HepG2 (cell line): Measurements from ENCODE around the gene PRKCB. TPM values are rescaled to one million over a fixed set of nuclear protein-coding genes. Genes with fewer than 3 reads are reported as not detected.

ENCODE experiments used
- ATAC-seq: fragments of 200-7000 bp; cut with Tn5 transposase; 3 replicates; pipeline ENCODE4 v1.9.1; 2020; ENCODE audit warnings: mild to moderate bottlenecking, moderate library complexity
- BruUV-seq: library from RNA; stranded (reverse); fragments of 400-500 nt; replicated peaks from 2 replicates; lab custom pipeline; 2021; lab: Mats Ljungman, UMichigan
- CTCF ChIA-PET: fragments of 300-600 bp; formaldehyde crosslinking; extraction: SDS; loops from one replicate; lab custom pipeline; 2021; ENCODE audit warnings: low total read pairs, inconsistent platforms, low intra/inter-chr PET ratio; lab: Yijun Ruan, JAX
- POLR2A ChIA-PET: fragments of 350-600 bp; sonication (Branson Sonifier 250); formaldehyde crosslinking; loops from one replicate; lab custom pipeline; 2020; ENCODE audit warnings: antibody characterized with exemption, inconsistent platforms; lab: Yijun Ruan, JAX
- DNase-seq: peaks from one replicate; pipeline ENCODE4 v3.0.0-alpha.2; 2015; ENCODE audit warnings: low spot score
- FAIRE-seq: peaks from 3 replicates; lab custom pipeline; 2011; peaks lifted over from hg19 to GRCh38; lab: Jason Lieb, UNC
- H2AFZ ChIP-seq: one replicate; pipeline ENCODE4 v1.6.1; 2011; ENCODE audit warnings: low read length, inconsistent platforms
- H3K27ac ChIP-seq: fragments of 300-600 bp; 3 replicates; pipeline ENCODE4 v1.8.0; 2011; ENCODE audit warnings: mixed run types, mild to moderate bottlenecking, mixed read lengths, low read length, inconsistent platforms; ENCODE audit not compliant: insufficient read depth; ENCODE audit errors: extremely low read length
- H3K27me3 ChIP-seq, 2 experiments: fragments of 200-600 bp in 1 of 2; 2 replicates in 1 of 2; 3 replicates in 1 of 2; pipeline versions ENCODE4 v1.6.0 to v1.8.0; 2011; ENCODE audit warnings: low read length in 2 of 2, mild to moderate bottlenecking in 2 of 2, moderate library complexity in 2 of 2, inconsistent platforms in 1 of 2; ENCODE audit not compliant: insufficient read depth in 2 of 2, control insufficient read depth in 1 of 2
- H3K36me3 ChIP-seq, 2 experiments: fragments of 200-600 bp in 1 of 2; replicated peaks in 1 of 2; 2 replicates in 1 of 2; 3 replicates in 1 of 2; pipeline versions ENCODE4 v1.5.1 to v1.8.0; 2011; ENCODE audit warnings: low read length in 2 of 2, inconsistent platforms in 1 of 2; ENCODE audit not compliant: insufficient read depth in 2 of 2, control insufficient read depth in 1 of 2
- H3K4me1 ChIP-seq: 2 replicates; pipeline ENCODE4 v1.5.1; 2012; ENCODE audit warnings: low read length, inconsistent platforms; ENCODE audit not compliant: insufficient read depth
- H3K4me2 ChIP-seq: 2 replicates; pipeline ENCODE4 v1.6.0; 2011; ENCODE audit warnings: low read depth, low read length, inconsistent platforms
- H3K4me3 ChIP-seq, 3 experiments: fragments of 200-600 bp in 1 of 3; sonication (generic), shearing (Covaris generic) in 1 of 3; replicated peaks in 1 of 3; 2 replicates each; pipeline ENCODE4 v1.5.1; 2011 to 2016; ENCODE audit warnings: low read length in 3 of 3, inconsistent platforms in 2 of 3, low read depth in 2 of 3, mild to moderate bottlenecking in 2 of 3, control low read depth in 1 of 3, mixed read lengths in 1 of 3; ENCODE audit not compliant: insufficient read depth in 1 of 3
- H3K79me2 ChIP-seq: one replicate; pipeline ENCODE4 v1.6.1; 2011; ENCODE audit warnings: low read length, inconsistent platforms; ENCODE audit not compliant: insufficient read depth
- H3K9ac ChIP-seq: 2 replicates; pipeline ENCODE4 v1.6.0; 2011; ENCODE audit warnings: mild to moderate bottlenecking, low read depth, low read length, inconsistent platforms; ENCODE audit not compliant: insufficient read depth
- H3K9me3 ChIP-seq: 2 replicates; pipeline ENCODE4 v1.5.1; 2012; ENCODE audit warnings: mild to moderate bottlenecking, low read length
- H4K20me1 ChIP-seq: 2 replicates; pipeline ENCODE4 v1.6.0; 2011; ENCODE audit warnings: inconsistent platforms, mild to moderate bottlenecking, low read length, moderate library complexity; ENCODE audit not compliant: insufficient read depth
- FOXC1 ChIP-seq: sonication (generic); formaldehyde crosslinking; IDR thresholded peaks from 2 replicates; pipeline ENCODE4 v1.8.0; 2022; ENCODE audit warnings: mild to moderate bottlenecking, missing genetic modification reagents, borderline replicate concordance
- ISL2 ChIP-seq: sonication (generic); formaldehyde crosslinking; IDR thresholded peaks from 2 replicates; pipeline ENCODE4 v1.5.0; 2020; ENCODE audit warnings: missing genetic modification reagents
- MXD4 ChIP-seq: IDR thresholded peaks from 2 replicates; pipeline ENCODE4 v1.6.1; 2016; ENCODE audit warnings: mild to moderate bottlenecking, missing biosample characterization, missing genetic modification reagents
- NCOA2 ChIP-seq: sonication (generic); formaldehyde crosslinking; IDR thresholded peaks from 2 replicates; pipeline ENCODE4 v1.8.0; 2022; ENCODE audit warnings: inconsistent platforms
- NFRKB ChIP-seq: fragments of 450-650 bp; IDR thresholded peaks from 2 replicates; pipeline ENCODE4 v1.6.1; 2017
- RAD21 ChIP-seq: fragments of 450-650 bp; formaldehyde crosslinking; IDR thresholded peaks from 2 replicates; pipeline ENCODE4 v1.5.0; 2020; ENCODE audit warnings: mild to moderate bottlenecking
- ZNF382 ChIP-seq: sonication (generic); formaldehyde crosslinking; IDR thresholded peaks from 2 replicates; pipeline ENCODE4 v1.5.0; 2020; ENCODE audit warnings: missing genetic modification reagents, mild to moderate bottlenecking, borderline replicate concordance
- ZNF468 ChIP-seq: sonication (generic); formaldehyde crosslinking; IDR thresholded peaks from 2 replicates; pipeline ENCODE4 v1.8.0; 2022; ENCODE audit warnings: mild to moderate bottlenecking, moderate library complexity, missing genetic modification reagents
- ZSCAN9 ChIP-seq: IDR thresholded peaks from 2 replicates; pipeline ENCODE4 v1.6.1; 2016; ENCODE audit warnings: borderline replicate concordance
- WGBS: methylation state at CpG from one replicate; pipeline ENCODE4 v1.1.6; 2017; ENCODE audit warnings: low lambda C conversion rate; 5-methylcytosine and 5-hydroxymethylcytosine counted together
- in situ Hi-C: cut with HindIII; loops from 2 replicates; pipeline ENCODE4 v1.10.0; 2017; ENCODE audit warnings: low pct_unique_long_range_greater_than_20kb; ENCODE audit not compliant: extremely low pct_ligation_motif_present
- intact Hi-C: fragments of 100-400 bp; cut with micrococcal nuclease; formaldehyde crosslinking; loops from one replicate; pipeline ENCODE4 v1.10.0; 2022; ENCODE audit not compliant: unreplicated experiment
- polyA plus RNA-seq, 8 experiments: library from polyadenylated mRNA; depleted of rRNA in 3 of 8; stranded (reverse) in 7 of 8; unstranded in 1 of 8; fragments of >200 nt; fragmentation: Illumina TruSeq in 4 of 8; extraction: Trizol in 4 of 8; gene quantifications; 2 replicates each; pipeline versions ENCODE4 v1.2.1 to v1.2.3, GENCODE V29; 2011 to 2016; ENCODE audit warnings: low read depth in 4 of 8, missing spikeins in 1 of 8, mixed read lengths in 1 of 8; ENCODE audit not compliant: insufficient read depth in 1 of 8
- total RNA-seq, 5 experiments: library from RNA; depleted of rRNA; stranded (reverse); fragments of >200 nt; fragmentation: Illumina TruSeq; extraction: Trizol; gene quantifications; 2 replicates each; pipeline ENCODE4 v1.2.3, GENCODE V29; 2016; ENCODE audit warnings: low read depth in 1 of 5
- TF ChIP-seq, protein P1 (sequence below): sonication (generic); formaldehyde crosslinking; IDR thresholded peaks from 2 replicates; pipeline ENCODE4 v1.4.0; 2020; ENCODE audit warnings: mild to moderate bottlenecking, missing genetic modification reagents
- TF ChIP-seq, protein P2 (sequence below): sonication (generic); formaldehyde crosslinking; IDR thresholded peaks from 2 replicates; pipeline ENCODE4 v1.5.0; 2020; ENCODE audit warnings: mild to moderate bottlenecking, missing genetic modification reagents, moderate library complexity
- TF ChIP-seq, protein P3 (sequence below): sonication (generic); formaldehyde crosslinking; IDR thresholded peaks from 2 replicates; pipeline ENCODE4 v1.4.0; 2020; ENCODE audit warnings: missing genetic modification reagents, borderline replicate concordance

Gene PRKCB
- total and polyA plus RNA-seq, 2 of the 13 experiments (the other 11 are each of a cell fraction or from before 2014, with no cell fraction given), result 0.01 TPM; not detected in 1

DNA sequence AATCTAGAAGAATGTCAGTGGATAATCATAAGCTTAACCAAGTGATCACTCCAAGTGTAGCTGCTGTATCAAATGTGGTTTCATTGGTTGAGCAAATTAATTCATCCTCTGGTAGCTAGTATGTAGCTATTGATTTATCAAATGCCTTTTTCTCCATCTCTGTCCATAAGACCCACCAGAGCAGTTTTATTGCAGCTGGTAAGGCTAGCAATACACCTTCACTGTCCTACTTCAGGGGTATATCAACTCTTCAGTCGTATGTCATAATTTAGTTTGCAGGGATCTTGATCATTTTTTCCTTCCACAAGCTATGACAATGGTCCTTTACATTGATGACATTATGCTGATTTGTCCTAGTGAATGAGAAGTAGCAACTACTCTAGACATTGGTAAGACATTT lies 158.8 kb downstream of the PRKCB start:
- Histone ChIP-seq H3K4me3 (no peak overlapping the region), H3K27ac (no peak overlapping the region), H3K36me3 (no peaks in the 10 kb centered on the region), H2AFZ (no peak overlapping the region), H3K9me3 (no peaks in the 10 kb centered on the region), H3K4me1 (no peaks in the 10 kb centered on the region), H3K27me3 (no peaks in the 10 kb centered on the region), H3K4me2 (no peak overlapping the region), H3K79me2 (no peaks in the 10 kb centered on the region), H4K20me1 (no peaks in the 10 kb centered on the region), H3K9ac (no peak overlapping the region)
- FAIRE-seq (no peak), ATAC-seq (no peak), DNase-seq (no peak)
- TF ChIP-seq, protein P1, sequence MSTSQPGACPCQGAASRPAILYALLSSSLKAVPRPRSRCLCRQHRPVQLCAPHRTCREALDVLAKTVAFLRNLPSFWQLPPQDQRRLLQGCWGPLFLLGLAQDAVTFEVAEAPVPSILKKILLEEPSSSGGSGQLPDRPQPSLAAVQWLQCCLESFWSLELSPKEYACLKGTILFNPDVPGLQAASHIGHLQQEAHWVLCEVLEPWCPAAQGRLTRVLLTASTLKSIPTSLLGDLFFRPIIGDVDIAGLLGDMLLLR (CRISPR knock-in tag), result no peak
- TF ChIP-seq NCOA2 (CRISPR knock-in tag) (no peak), MXD4 (CRISPR knock-in tag) (no peak), RAD21 (CRISPR knock-in tag) (no peak), ZSCAN9 (CRISPR knock-in tag) (no peak), ZNF468 (CRISPR knock-in tag) (no peak), ZNF382 (no peak), NFRKB (no peak), FOXC1 (CRISPR knock-in tag) (no peak), ISL2 (CRISPR knock-in tag) (no peak)
- TF ChIP-seq, protein P2, sequence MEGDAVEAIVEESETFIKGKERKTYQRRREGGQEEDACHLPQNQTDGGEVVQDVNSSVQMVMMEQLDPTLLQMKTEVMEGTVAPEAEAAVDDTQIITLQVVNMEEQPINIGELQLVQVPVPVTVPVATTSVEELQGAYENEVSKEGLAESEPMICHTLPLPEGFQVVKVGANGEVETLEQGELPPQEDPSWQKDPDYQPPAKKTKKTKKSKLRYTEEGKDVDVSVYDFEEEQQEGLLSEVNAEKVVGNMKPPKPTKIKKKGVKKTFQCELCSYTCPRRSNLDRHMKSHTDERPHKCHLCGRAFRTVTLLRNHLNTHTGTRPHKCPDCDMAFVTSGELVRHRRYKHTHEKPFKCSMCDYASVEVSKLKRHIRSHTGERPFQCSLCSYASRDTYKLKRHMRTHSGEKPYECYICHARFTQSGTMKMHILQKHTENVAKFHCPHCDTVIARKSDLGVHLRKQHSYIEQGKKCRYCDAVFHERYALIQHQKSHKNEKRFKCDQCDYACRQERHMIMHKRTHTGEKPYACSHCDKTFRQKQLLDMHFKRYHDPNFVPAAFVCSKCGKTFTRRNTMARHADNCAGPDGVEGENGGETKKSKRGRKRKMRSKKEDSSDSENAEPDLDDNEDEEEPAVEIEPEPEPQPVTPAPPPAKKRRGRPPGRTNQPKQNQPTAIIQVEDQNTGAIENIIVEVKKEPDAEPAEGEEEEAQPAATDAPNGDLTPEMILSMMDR, result no peak
- TF ChIP-seq, protein P3, sequence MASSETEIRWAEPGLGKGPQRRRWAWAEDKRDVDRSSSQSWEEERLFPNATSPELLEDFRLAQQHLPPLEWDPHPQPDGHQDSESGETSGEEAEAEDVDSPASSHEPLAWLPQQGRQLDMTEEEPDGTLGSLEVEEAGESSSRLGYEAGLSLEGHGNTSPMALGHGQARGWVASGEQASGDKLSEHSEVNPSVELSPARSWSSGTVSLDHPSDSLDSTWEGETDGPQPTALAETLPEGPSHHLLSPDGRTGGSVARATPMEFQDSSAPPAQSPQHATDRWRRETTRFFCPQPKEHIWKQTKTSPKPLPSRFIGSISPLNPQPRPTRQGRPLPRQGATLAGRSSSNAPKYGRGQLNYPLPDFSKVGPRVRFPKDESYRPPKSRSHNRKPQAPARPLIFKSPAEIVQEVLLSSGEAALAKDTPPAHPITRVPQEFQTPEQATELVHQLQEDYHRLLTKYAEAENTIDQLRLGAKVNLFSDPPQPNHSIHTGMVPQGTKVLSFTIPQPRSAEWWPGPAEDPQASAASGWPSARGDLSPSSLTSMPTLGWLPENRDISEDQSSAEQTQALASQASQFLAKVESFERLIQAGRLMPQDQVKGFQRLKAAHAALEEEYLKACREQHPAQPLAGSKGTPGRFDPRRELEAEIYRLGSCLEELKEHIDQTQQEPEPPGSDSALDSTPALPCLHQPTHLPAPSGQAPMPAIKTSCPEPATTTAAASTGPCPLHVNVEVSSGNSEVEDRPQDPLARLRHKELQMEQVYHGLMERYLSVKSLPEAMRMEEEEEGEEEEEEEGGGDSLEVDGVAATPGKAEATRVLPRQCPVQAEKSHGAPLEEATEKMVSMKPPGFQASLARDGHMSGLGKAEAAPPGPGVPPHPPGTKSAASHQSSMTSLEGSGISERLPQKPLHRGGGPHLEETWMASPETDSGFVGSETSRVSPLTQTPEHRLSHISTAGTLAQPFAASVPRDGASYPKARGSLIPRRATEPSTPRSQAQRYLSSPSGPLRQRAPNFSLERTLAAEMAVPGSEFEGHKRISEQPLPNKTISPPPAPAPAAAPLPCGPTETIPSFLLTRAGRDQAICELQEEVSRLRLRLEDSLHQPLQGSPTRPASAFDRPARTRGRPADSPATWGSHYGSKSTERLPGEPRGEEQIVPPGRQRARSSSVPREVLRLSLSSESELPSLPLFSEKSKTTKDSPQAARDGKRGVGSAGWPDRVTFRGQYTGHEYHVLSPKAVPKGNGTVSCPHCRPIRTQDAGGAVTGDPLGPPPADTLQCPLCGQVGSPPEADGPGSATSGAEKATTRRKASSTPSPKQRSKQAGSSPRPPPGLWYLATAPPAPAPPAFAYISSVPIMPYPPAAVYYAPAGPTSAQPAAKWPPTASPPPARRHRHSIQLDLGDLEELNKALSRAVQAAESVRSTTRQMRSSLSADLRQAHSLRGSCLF (CRISPR knock-in tag), result no peak
- in situ Hi-C loops, result no loop called here
- ChIA-PET CTCF (no interaction called here), POLR2A (no interaction called here)
- intact Hi-C loops, result no loop called here
- WGBS, result 0% methylated on average over 1 of the region's 1 CpG
- BruUV-seq, result no TSS peak
